HEK293T (cell line): ENCODE results near the gene IRAK1BP1.

Source experiments
- CTBP1 ChIP-seq: fragments of 450-650 bp; IDR thresholded peaks from 2 replicates; pipeline ENCODE4 v1.6.1; 2016; ENCODE audit warnings: borderline replicate concordance
- ELF4 ChIP-seq: fragments of 450-650 bp; IDR thresholded peaks from 2 replicates; pipeline ENCODE4 v1.6.1; 2017; ENCODE audit warnings: antibody characterized with exemption
- FOXA1 ChIP-seq: fragments of 450-650 bp; IDR thresholded peaks from 2 replicates; pipeline ENCODE4 v1.6.1; 2016; ENCODE audit warnings: mild to moderate bottlenecking
- FOXK2 ChIP-seq: fragments of 450-650 bp; IDR thresholded peaks from 2 replicates; pipeline ENCODE4 v1.6.1; 2016; ENCODE audit warnings: mild to moderate bottlenecking
- FOXM1 ChIP-seq: fragments of 450-650 bp; IDR thresholded peaks from 2 replicates; pipeline ENCODE4 v1.6.1; 2017; ENCODE audit warnings: mild to moderate bottlenecking, borderline replicate concordance
- SP1 ChIP-seq: fragments of 450-650 bp; IDR thresholded peaks from 2 replicates; pipeline ENCODE4 v1.6.1; 2017
- TARDBP ChIP-seq: fragments of 450-650 bp; IDR thresholded peaks from 2 replicates; pipeline ENCODE4 v1.6.1; 2016
- TF ChIP-seq, protein P1 (sequence below): fragments of 450-650 bp; IDR thresholded peaks from 2 replicates; pipeline ENCODE4 v1.6.1; 2016

DNA sequence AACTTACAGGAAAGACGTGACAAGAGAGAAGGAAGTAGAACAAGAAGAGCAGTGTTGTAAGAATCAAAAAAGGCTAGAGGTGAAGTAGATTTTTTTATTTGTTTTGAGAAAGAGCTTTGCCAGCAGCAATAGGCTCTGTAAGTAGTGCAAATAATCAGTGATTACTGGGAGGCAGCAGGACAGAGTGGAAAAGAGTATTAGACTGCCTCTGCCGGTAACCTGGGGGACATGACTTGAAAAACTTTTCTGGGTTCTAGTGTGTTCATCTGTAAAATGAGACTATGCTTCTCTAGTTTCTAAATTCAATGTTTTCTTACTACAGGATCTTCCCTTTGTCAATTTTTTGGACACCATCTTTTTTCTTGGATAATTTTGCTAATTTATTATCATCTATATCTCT, 5.8 kb upstream of the IRAK1BP1 start:
- TF ChIP-seq ELF4 (no peak), FOXM1 (no peak), FOXK2 (no peak), TARDBP (no peak), CTBP1 (no peak), SP1 (no peak), FOXA1 (no peak)
- TF ChIP-seq, protein P1, sequence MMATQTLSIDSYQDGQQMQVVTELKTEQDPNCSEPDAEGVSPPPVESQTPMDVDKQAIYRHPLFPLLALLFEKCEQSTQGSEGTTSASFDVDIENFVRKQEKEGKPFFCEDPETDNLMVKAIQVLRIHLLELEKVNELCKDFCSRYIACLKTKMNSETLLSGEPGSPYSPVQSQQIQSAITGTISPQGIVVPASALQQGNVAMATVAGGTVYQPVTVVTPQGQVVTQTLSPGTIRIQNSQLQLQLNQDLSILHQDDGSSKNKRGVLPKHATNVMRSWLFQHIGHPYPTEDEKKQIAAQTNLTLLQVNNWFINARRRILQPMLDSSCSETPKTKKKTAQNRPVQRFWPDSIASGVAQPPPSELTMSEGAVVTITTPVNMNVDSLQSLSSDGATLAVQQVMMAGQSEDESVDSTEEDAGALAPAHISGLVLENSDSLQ, result no peak
